WTC11 (cell line): ENCODE data around the gene GRIK2. TPM values are rescaled to one million over a fixed set of nuclear protein-coding genes. Genes with fewer than 3 reads are reported as not detected.

Experiments
- ATAC-seq: fragments of 200-7000 bp; cut with Tn5 transposase; 2 replicates; pipeline ENCODE4 v1.10.0; 2021; ENCODE audit warnings: mild to moderate bottlenecking, moderate library complexity
- CTCF ChIA-PET: fragments of 300-600 bp; sonication (Branson Sonifier 250); formaldehyde crosslinking; loops from one replicate; lab custom pipeline; 2021; ENCODE audit warnings: antibody characterized with exemption; lab: Charles Lee
- POLR2A ChIA-PET: fragments of 350-600 bp; sonication (Branson Sonifier 250); formaldehyde crosslinking; loops from one replicate; lab custom pipeline; 2021; ENCODE audit warnings: antibody characterized with exemption; lab: Charles Lee
- DNase-seq: peaks from one replicate; pipeline ENCODE4 v3.0.0; 2021; ENCODE audit warnings: low spot score
- H3K27ac Mint-ChIP-seq: 2 replicates; pipeline ENCODE4 v1.8.0; 2021; ENCODE audit warnings: mixed read lengths
- H3K27me3 Mint-ChIP-seq: 2 replicates; pipeline ENCODE4 v1.8.0; 2021; ENCODE audit warnings: low read depth, mild to moderate bottlenecking, moderate library complexity, mixed read lengths
- H3K36me3 Mint-ChIP-seq: 2 replicates; pipeline ENCODE4 v1.8.0; 2021; ENCODE audit warnings: mixed read lengths
- H3K4me1 Mint-ChIP-seq: 2 replicates; pipeline ENCODE4 v1.8.0; 2022; ENCODE audit warnings: mixed read lengths
- H3K4me3 Mint-ChIP-seq: 2 replicates; pipeline ENCODE4 v1.8.0; 2021; ENCODE audit warnings: mild to moderate bottlenecking, moderate library complexity, mixed read lengths
- H3K9me3 Mint-ChIP-seq: 2 replicates; pipeline ENCODE4 v1.8.0; 2021; ENCODE audit warnings: mixed read lengths
- ATF1 ChIP-seq: sonication (generic); formaldehyde crosslinking; IDR thresholded peaks from 2 replicates; pipeline ENCODE4 v1.8.1; 2023; ENCODE audit warnings: mild to moderate bottlenecking, moderate library complexity, missing genetic modification reagents
- ATF3 ChIP-seq: sonication (generic); formaldehyde crosslinking; conservative IDR thresholded peaks from 2 replicates; pipeline ENCODE4 v1.8.1; 2022; ENCODE audit warnings: mild to moderate bottlenecking, missing genetic modification reagents
- CBFB ChIP-seq: sonication (generic); formaldehyde crosslinking; IDR thresholded peaks from 2 replicates; pipeline ENCODE4 v1.8.1; 2022; ENCODE audit warnings: mild to moderate bottlenecking, low read depth, missing genetic modification reagents
- CREB1 ChIP-seq: sonication (generic); formaldehyde crosslinking; IDR thresholded peaks from 2 replicates; pipeline ENCODE4 v1.8.0; 2023; ENCODE audit warnings: mild to moderate bottlenecking, missing genetic modification reagents
- CREM ChIP-seq: sonication (generic); formaldehyde crosslinking; IDR thresholded peaks from 2 replicates; pipeline ENCODE4 v1.8.1; 2022; ENCODE audit warnings: mild to moderate bottlenecking, missing genetic modification reagents, moderate library complexity
- CTCF ChIP-seq: fragments of 200-600 bp; IDR thresholded peaks from 2 replicates; pipeline ENCODE4 v1.8.0; 2022; ENCODE audit warnings: antibody characterized with exemption
- EMX1 ChIP-seq: fragments of 250-450 bp; sonication (Bioruptor Pico); IDR thresholded peaks from 2 replicates; pipeline ENCODE4 v1.8.0; 2021; ENCODE audit warnings: mild to moderate bottlenecking
- ERG ChIP-seq: fragments of 250-450 bp; sonication (Bioruptor Pico); IDR thresholded peaks from 2 replicates; pipeline ENCODE4 v1.8.0; 2021; ENCODE audit warnings: mild to moderate bottlenecking
- ESRRA ChIP-seq: sonication (generic); formaldehyde crosslinking; IDR thresholded peaks from 2 replicates; pipeline ENCODE4 v1.8.1; 2022; ENCODE audit warnings: mild to moderate bottlenecking, missing genetic modification reagents, borderline replicate concordance
- ETV6 ChIP-seq: sonication (generic); formaldehyde crosslinking; IDR thresholded peaks from 2 replicates; pipeline ENCODE4 v1.8.1; 2022; ENCODE audit warnings: mild to moderate bottlenecking, missing genetic modification reagents
- FOXJ3 ChIP-seq: sonication (generic); formaldehyde crosslinking; IDR thresholded peaks from 2 replicates; pipeline ENCODE4 v1.9.0; 2021; ENCODE audit warnings: missing genetic modification reagents, mild to moderate bottlenecking, borderline replicate concordance
- FOXK1 ChIP-seq: sonication (generic); formaldehyde crosslinking; IDR thresholded peaks from 2 replicates; pipeline ENCODE4 v1.8.0; 2022; ENCODE audit warnings: mild to moderate bottlenecking, moderate library complexity, missing genetic modification reagents
- FOXP1 ChIP-seq: sonication (generic); formaldehyde crosslinking; IDR thresholded peaks from 2 replicates; pipeline ENCODE4 v1.8.0; 2022; ENCODE audit warnings: missing genetic modification reagents, mild to moderate bottlenecking, moderate library complexity, borderline replicate concordance
- GABPB1 ChIP-seq: sonication (generic); formaldehyde crosslinking; IDR thresholded peaks from 2 replicates; pipeline ENCODE4 v1.8.1; 2023; ENCODE audit warnings: mild to moderate bottlenecking, missing genetic modification reagents
- NFATC4 ChIP-seq: fragments of 250-450 bp; sonication (Bioruptor Pico); IDR thresholded peaks from 2 replicates; pipeline ENCODE4 v1.9.0; 2021; ENCODE audit warnings: mild to moderate bottlenecking
- NFE2L1 ChIP-seq: sonication (generic); formaldehyde crosslinking; IDR thresholded peaks from 2 replicates; pipeline ENCODE4 v1.8.1; 2023; ENCODE audit warnings: missing genetic modification reagents
- NR2C2 ChIP-seq: sonication (generic); formaldehyde crosslinking; IDR thresholded peaks from 2 replicates; pipeline ENCODE4 v1.8.0; 2022; ENCODE audit warnings: mild to moderate bottlenecking, missing genetic modification reagents
- RORB ChIP-seq: fragments of 250-450 bp; sonication (Bioruptor Pico); IDR thresholded peaks from 2 replicates; pipeline ENCODE4 v1.9.0; 2021; ENCODE audit warnings: mild to moderate bottlenecking
- SOX15 ChIP-seq: fragments of 250-450 bp; sonication (Bioruptor Pico); IDR thresholded peaks from 2 replicates; pipeline ENCODE4 v1.9.0; 2021; ENCODE audit warnings: mild to moderate bottlenecking
- TEAD4 ChIP-seq: sonication (generic); formaldehyde crosslinking; IDR thresholded peaks from 2 replicates; pipeline ENCODE4 v1.8.0; 2022; ENCODE audit warnings: mild to moderate bottlenecking, missing genetic modification reagents
- ZBTB43 ChIP-seq: sonication (generic); formaldehyde crosslinking; IDR thresholded peaks from 2 replicates; pipeline ENCODE4 v1.8.1; 2023; ENCODE audit warnings: mild to moderate bottlenecking, missing genetic modification reagents
- ZNF232 ChIP-seq: sonication (generic); formaldehyde crosslinking; IDR thresholded peaks from 2 replicates; pipeline ENCODE4 v1.8.0; 2022; ENCODE audit warnings: mild to moderate bottlenecking, missing genetic modification reagents
- ZNF396 ChIP-seq: fragments of 250-450 bp; sonication (Bioruptor Pico); IDR thresholded peaks from 2 replicates; pipeline ENCODE4 v1.8.0; 2021; ENCODE audit warnings: mild to moderate bottlenecking, moderate library complexity, borderline replicate concordance
- total RNA-seq: library from RNA; stranded (reverse); gene quantifications from 3 replicates; pipeline ENCODE4 v1.2.3, GENCODE V29; 2021
- TF ChIP-seq, protein P1 (sequence below): sonication (generic); formaldehyde crosslinking; IDR thresholded peaks from 2 replicates; pipeline ENCODE4 v1.8.1; 2023; ENCODE audit warnings: mild to moderate bottlenecking, missing genetic modification reagents, moderate library complexity
- TF ChIP-seq, protein P2 (sequence below): sonication (generic); formaldehyde crosslinking; IDR thresholded peaks from 2 replicates; pipeline ENCODE4 v1.8.1; 2022; ENCODE audit warnings: mild to moderate bottlenecking, moderate library complexity, missing genetic modification reagents
- TF ChIP-seq, protein P3 (sequence below): sonication (generic); formaldehyde crosslinking; IDR thresholded peaks from 2 replicates; pipeline ENCODE4 v1.8.0; 2022; ENCODE audit warnings: mild to moderate bottlenecking, missing genetic modification reagents

The GRIK2 gene
- total RNA-seq, 1 experiment from 2014 or later: 2.7 TPM

DNA sequence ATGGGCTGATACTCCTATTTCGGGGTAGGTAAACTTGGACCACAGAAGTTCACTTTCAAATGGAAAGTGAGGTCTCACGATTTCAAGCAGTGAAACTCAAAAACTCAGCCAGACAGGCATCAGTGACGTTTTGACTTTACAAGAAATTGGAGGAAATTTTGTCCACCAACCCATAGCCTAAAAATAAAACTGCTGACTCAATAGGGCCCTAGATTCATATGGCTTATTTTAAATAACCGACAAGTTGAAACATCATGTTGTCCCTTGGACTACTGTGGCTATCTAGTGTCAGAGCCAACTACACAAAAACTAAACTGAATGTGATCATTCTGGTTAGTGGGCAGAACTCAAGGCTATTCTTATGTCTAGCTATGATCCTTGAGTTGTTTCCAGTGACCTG, 486.3 kb downstream of the GRIK2 start:
- H3K4me3 Mint-ChIP-seq: no peak overlapping the region
- TF ChIP-seq CBFB: no peak
- TF ChIP-seq, protein P1, sequence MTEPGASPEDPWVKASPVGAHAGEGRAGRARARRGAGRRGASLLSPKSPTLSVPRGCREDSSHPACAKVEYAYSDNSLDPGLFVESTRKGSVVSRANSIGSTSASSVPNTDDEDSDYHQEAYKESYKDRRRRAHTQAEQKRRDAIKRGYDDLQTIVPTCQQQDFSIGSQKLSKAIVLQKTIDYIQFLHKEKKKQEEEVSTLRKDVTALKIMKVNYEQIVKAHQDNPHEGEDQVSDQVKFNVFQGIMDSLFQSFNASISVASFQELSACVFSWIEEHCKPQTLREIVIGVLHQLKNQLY (CRISPR knock-in tag): no peak
- no peak for TF ChIP-seq SOX15 (CRISPR knock-in tag)
- TF ChIP-seq NFE2L1 (CRISPR knock-in tag): no peak
- TF ChIP-seq RORB (CRISPR knock-in tag): no peak
- no peak for TF ChIP-seq ZNF396 (CRISPR knock-in tag)
- TF ChIP-seq ETV6: no peak
- no peak for TF ChIP-seq FOXK1 (CRISPR knock-in tag)
- TF ChIP-seq NR2C2 (CRISPR knock-in tag): no peak
- TF ChIP-seq, protein P2, sequence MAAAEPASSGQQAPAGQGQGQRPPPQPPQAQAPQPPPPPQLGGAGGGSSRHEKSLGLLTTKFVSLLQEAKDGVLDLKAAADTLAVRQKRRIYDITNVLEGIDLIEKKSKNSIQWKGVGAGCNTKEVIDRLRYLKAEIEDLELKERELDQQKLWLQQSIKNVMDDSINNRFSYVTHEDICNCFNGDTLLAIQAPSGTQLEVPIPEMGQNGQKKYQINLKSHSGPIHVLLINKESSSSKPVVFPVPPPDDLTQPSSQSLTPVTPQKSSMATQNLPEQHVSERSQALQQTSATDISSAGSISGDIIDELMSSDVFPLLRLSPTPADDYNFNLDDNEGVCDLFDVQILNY (CRISPR knock-in tag): no peak
- no peak for TF ChIP-seq CREM
- TF ChIP-seq GABPB1 (CRISPR knock-in tag): no peak
- no peak for TF ChIP-seq ZBTB43 (CRISPR knock-in tag)
- TF ChIP-seq ATF3 (CRISPR knock-in tag): no peak
- TF ChIP-seq EMX1 (CRISPR knock-in tag): no peak
- TF ChIP-seq NFATC4 (CRISPR knock-in tag): no peak
- no peak for TF ChIP-seq TEAD4 (CRISPR knock-in tag)
- no peak for TF ChIP-seq ESRRA (CRISPR knock-in tag)
- no peak for TF ChIP-seq FOXP1
- TF ChIP-seq, all 79 proteins: peak for 0
- peaks cover 15% of the 10 kb centered on the region for H3K4me1 Mint-ChIP-seq
- DNase-seq (no peak), ATAC-seq (no peak)
- H3K27ac Mint-ChIP-seq: peak overlapping the region; percentile 37; the same call in 1 of the 2 replicates
- H3K9me3 Mint-ChIP-seq: no peaks in the 10 kb centered on the region
- H3K36me3 Mint-ChIP-seq: no peaks in the 10 kb centered on the region
- CTCF ChIA-PET: no interaction called here
- H3K27me3 Mint-ChIP-seq: no peaks in the 10 kb centered on the region
- POLR2A ChIA-PET: no interaction called here

DNA sequence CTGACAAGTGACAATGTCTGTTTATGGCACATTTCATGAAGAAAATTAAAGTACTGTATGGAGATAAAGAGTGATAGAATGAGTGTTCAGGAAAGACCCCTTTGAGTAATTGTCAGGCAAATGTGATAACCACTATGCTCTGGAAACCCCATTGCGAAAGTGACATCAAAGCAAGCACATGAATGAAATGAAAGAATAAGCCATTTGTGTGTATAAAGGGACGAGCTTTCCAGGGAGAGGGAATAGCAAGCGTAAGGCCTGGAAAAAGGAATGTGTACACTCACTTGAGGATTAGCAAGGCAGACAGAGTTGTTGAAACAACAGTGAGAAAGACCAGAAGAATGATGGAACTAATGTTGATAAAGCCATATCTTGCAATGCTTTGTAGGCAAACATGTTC, 490.0 kb downstream of the GRIK2 start:
- no peak overlapping the region for H3K4me3 Mint-ChIP-seq
- H3K36me3 Mint-ChIP-seq: no peaks in the 10 kb centered on the region
- no peak for TF ChIP-seq FOXJ3 (CRISPR knock-in tag)
- TF ChIP-seq ERG (CRISPR knock-in tag): no peak
- no peak for TF ChIP-seq ATF1 (CRISPR knock-in tag)
- no peak for TF ChIP-seq CBFB
- TF ChIP-seq, protein P3, sequence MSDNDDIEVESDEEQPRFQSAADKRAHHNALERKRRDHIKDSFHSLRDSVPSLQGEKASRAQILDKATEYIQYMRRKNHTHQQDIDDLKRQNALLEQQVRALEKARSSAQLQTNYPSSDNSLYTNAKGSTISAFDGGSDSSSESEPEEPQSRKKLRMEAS (CRISPR knock-in tag): no peak
- no peak for TF ChIP-seq ZNF232 (CRISPR knock-in tag)
- no peak for TF ChIP-seq NFE2L1 (CRISPR knock-in tag)
- no peak for TF ChIP-seq CTCF
- TF ChIP-seq NFATC4 (CRISPR knock-in tag): no peak
- no peak for TF ChIP-seq CREB1 (CRISPR knock-in tag)
- no peaks in the 10 kb centered on the region for H3K27me3 Mint-ChIP-seq
- ChIA-PET CTCF (no interaction called here), POLR2A (no interaction called here)
- H3K9me3 Mint-ChIP-seq: no peaks in the 10 kb centered on the region
- DNase-seq (no peak), ATAC-seq (no peak)
- H3K27ac Mint-ChIP-seq: no peak overlapping the region
- peaks cover 21% of the 10 kb centered on the region for H3K4me1 Mint-ChIP-seq
